LNCaP clone FGC (cell line): ENCODE data around the gene MYCL.
A peak's percentile ranks its signal among the peaks of the same experiment; 100 is the strongest.
"Not testable (repeated sequence)": the region's sequence is repeated elsewhere in the genome, so short reads cannot be mapped to it uniquely, and the experiment has no call there.

Source experiments
- DNase-seq: peaks from one replicate; pipeline ENCODE4 v3.0.0-alpha.2; 2011; ENCODE audit warnings: low read depth
- H3K4me3 ChIP-seq: 2 replicates; pipeline ENCODE4 v1.5.1; 2011; ENCODE audit warnings: mild to moderate bottlenecking, low read depth, low read length, control low read depth
- CTCF ChIP-seq: IDR thresholded peaks from 2 replicates; pipeline ENCODE4 v1.5.1; 2012; ENCODE audit warnings: mild to moderate bottlenecking; ENCODE audit not compliant: control insufficient read depth, insufficient read depth; ENCODE audit errors: extremely low read depth

MYCL gene

DNA sequence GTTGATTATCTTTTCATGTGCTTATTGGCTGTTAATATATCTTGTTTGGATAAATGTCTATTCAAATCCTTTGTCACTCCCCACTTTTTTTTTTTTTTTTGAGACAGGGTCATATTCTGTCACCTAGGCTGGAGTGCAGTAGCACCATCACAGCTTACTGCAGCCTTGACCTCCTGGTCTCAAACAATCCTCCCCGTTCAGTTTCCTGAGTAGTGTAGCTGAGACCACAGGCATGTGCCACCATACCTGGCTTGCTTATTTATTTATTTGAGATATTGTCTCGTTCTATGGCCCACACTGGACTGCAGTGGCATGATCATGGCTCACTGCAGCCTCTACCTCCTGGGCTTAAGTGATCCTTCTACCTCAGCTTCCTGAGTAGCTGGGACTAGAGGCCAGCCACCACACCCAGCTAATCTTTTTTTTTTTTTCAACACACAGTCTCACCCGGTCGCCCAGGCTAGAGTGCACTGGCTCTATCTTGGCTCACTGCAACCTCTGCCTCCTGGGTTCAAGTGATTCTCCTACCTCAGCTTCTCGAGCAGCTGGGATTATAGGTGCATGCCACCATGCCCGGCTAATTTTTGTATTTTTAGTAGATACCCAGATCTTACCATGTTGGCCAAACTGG, 13.9 kb upstream of the MYCL start:
- no peak for TF ChIP-seq CTCF
- no peak overlapping the region for H3K4me3 ChIP-seq
- no peak for DNase-seq

DNA sequence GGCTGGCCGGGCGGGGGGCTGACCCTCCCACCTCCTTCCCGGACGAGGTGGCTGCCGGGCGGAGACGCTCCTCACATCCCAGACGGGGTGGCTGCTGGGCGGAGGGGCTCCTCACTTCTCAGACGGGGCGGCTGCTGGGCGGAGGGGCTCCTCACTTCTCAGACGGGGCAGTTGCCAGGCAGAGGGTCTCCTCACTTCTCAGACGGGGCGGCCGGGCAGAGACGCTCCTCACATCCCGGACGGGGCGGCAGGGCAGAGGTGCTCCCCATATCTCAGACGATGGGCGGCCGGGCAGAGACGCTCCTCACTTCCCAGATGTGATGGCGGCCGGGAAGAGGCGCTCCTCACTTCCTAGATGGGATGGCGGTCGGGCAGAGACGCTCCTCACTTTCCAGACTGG, 11.4 kb upstream of the MYCL start:
- DNase-seq, H3K4me3 ChIP-seq: not testable (repeated sequence)

GRCh38 chr1:39910263-39910662, 8.5 kb upstream of the MYCL start:
- no peak for TF ChIP-seq CTCF
- DNase-seq: no peak
- no peak overlapping the region for H3K4me3 ChIP-seq

DNA sequence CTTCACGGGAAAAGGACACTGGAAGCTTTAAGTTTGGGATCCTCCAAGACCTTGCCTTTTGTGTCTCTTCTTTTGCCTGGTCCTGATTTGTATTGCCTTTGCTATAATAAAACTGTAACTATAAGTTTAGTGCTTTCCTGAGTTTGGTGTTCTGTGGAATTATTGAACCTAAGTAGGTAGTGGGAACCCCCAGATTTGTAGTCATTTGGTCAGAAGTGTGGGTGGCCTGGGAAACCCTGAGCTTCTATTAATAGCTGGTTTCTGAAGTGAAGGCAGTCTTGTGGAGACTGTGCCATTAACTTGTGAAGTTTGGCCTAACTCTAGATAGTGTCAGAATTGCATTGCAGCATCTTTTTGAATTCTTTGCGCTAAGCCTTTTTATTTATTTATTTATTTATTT, 6.8 kb upstream of the MYCL start:
- no peak for TF ChIP-seq CTCF
- no peak for DNase-seq
- no peak overlapping the region for H3K4me3 ChIP-seq

- no peak for DNase-seq
- no peak overlapping the region for H3K4me3 ChIP-seq
- no peak for TF ChIP-seq CTCF
Measured at GRCh38 chr1:39907528-39908453, 6.1 kb upstream of the MYCL start.

- no peak overlapping the region for H3K4me3 ChIP-seq
- no peak for DNase-seq
- no peak for TF ChIP-seq CTCF
Measured at GRCh38 chr1:39905172-39905571, 3.5 kb upstream of the MYCL start.

- peak overlapping the region; percentile 64 for H3K4me3 ChIP-seq
- no peak for DNase-seq
- TF ChIP-seq CTCF: no peak
Measured at GRCh38 chr1:39902460-39902807, 717 bp upstream of the MYCL start.
